ENCODE data around the gene ST7.

The ST7 gene

GRCh38 chr7:117111535-117111934 lies 158.2 kb downstream of the ST7 start:
- H3K27me3 ChIP-seq (ENCODE audit: insufficient read depth, insufficient read length) = no peaks in the 10 kb centered on the region
- no peaks in the 10 kb centered on the region for H3K4me1 ChIP-seq (ENCODE audit: insufficient read depth, insufficient read length)
- no peaks in the 10 kb centered on the region for H3K36me3 ChIP-seq (ENCODE audit: insufficient read depth, insufficient read length, low read length)
- H3K9ac ChIP-seq (ENCODE audit: insufficient read length, low read depth) = no peak overlapping the region
- no peak for DNase-seq (ENCODE audit: low read depth, low spot score)
- no peaks in the 10 kb centered on the region for H3K9me3 ChIP-seq (ENCODE audit: insufficient read depth, low read length)
- no peak overlapping the region for H3K4me3 ChIP-seq (ENCODE audit: insufficient read length, low read depth)
- TF ChIP-seq SUZ12 (IDR thresholded peaks at IDR 0.05; ENCODE audit: extremely low read depth, insufficient read depth, insufficient read length) (no peak), ZNF274 (IDR thresholded peaks at IDR 0.05; ENCODE audit: low read depth, low read length) (no peak), YY1 (IDR thresholded peaks at IDR 0.05; ENCODE audit: insufficient read depth, insufficient read length) (no peak)

DNA sequence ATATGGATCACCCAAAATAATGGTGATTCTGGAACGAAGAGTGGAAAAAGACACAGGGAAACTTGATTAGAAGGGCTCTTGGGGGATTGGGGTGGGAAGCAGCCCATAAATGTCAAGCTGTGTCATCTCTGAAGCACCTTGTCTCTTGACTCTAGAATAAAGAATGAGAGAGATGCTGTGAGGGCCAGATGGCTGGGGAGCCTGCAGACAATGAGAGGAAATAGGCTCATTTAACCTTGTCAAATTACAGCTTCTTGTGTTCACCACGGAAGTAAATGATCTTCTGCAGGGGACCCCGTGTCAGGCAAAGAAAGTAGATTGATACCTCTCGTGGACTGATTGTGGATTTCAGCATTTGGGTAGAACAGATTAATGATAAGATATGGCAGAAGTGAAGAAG lies 159.3 kb downstream of the ST7 start:
- Histone ChIP-seq H3K9me3 (ENCODE audit: insufficient read depth, low read length) (no peaks in the 10 kb centered on the region), H3K9ac (ENCODE audit: insufficient read length, low read depth) (no peak overlapping the region), H3K4me1 (ENCODE audit: insufficient read depth, insufficient read length) (no peaks in the 10 kb centered on the region), H3K4me3 (ENCODE audit: insufficient read length, low read depth) (no peak overlapping the region), H3K27me3 (ENCODE audit: insufficient read depth, insufficient read length) (no peaks in the 10 kb centered on the region), H3K36me3 (ENCODE audit: insufficient read depth, insufficient read length, low read length) (no peaks in the 10 kb centered on the region)
- no peak for DNase-seq (ENCODE audit: low read depth, low spot score)
- TF ChIP-seq SUZ12 (IDR thresholded peaks at IDR 0.05; ENCODE audit: extremely low read depth, insufficient read depth, insufficient read length) (no peak), YY1 (IDR thresholded peaks at IDR 0.05; ENCODE audit: insufficient read depth, insufficient read length) (no peak), ZNF274 (IDR thresholded peaks at IDR 0.05; ENCODE audit: low read depth, low read length) (no peak)

DNA sequence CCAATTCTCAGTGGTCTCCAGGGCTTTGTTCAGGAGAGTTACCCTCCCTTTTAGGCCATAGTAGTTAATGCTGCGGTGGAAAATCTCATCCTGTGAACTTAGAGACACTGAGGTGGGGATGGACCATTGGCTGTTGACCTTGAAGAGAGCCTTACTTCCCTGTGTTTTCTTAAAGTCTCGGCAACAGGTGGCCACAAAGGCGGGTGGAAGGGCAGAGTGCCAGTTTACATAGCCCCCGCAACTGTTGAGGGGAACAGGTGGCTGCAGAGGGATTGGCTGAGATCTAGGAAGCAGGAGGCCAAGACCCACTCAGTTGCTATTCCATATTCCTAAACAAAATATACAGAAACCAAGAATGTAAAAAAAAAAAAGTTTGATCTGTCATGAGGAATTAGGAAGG lies 160.6 kb downstream of the ST7 start:
- no peaks in the 10 kb centered on the region for H3K4me1 ChIP-seq (ENCODE audit: insufficient read depth, insufficient read length)
- H3K9ac ChIP-seq (ENCODE audit: insufficient read length, low read depth) = no peak overlapping the region
- no peak for TF ChIP-seq YY1 (IDR thresholded peaks at IDR 0.05; ENCODE audit: insufficient read depth, insufficient read length)
- TF ChIP-seq ZNF274 (IDR thresholded peaks at IDR 0.05; ENCODE audit: low read depth, low read length) = no peak
- no peak for TF ChIP-seq SUZ12 (IDR thresholded peaks at IDR 0.05; ENCODE audit: extremely low read depth, insufficient read depth, insufficient read length)
- H3K4me3 ChIP-seq (ENCODE audit: insufficient read length, low read depth) = no peak overlapping the region
- H3K36me3 ChIP-seq (ENCODE audit: insufficient read depth, insufficient read length, low read length) = no peaks in the 10 kb centered on the region
- H3K27me3 ChIP-seq (ENCODE audit: insufficient read depth, insufficient read length) = no peaks in the 10 kb centered on the region
- no peaks in the 10 kb centered on the region for H3K9me3 ChIP-seq (ENCODE audit: insufficient read depth, low read length)
- DNase-seq (ENCODE audit: low read depth, low spot score) = no peak

GRCh38 chr7:117114272-117114671 lies 161.0 kb downstream of the ST7 start:
- Histone ChIP-seq H3K9ac (ENCODE audit: insufficient read length, low read depth) (no peak overlapping the region), H3K4me3 (ENCODE audit: insufficient read length, low read depth) (no peak overlapping the region), H3K27me3 (ENCODE audit: insufficient read depth, insufficient read length) (no peaks in the 10 kb centered on the region), H3K4me1 (ENCODE audit: insufficient read depth, insufficient read length) (no peaks in the 10 kb centered on the region), H3K36me3 (ENCODE audit: insufficient read depth, insufficient read length, low read length) (no peaks in the 10 kb centered on the region), H3K9me3 (ENCODE audit: insufficient read depth, low read length) (no peaks in the 10 kb centered on the region)
- TF ChIP-seq SUZ12 (IDR thresholded peaks at IDR 0.05; ENCODE audit: extremely low read depth, insufficient read depth, insufficient read length) (no peak), YY1 (IDR thresholded peaks at IDR 0.05; ENCODE audit: insufficient read depth, insufficient read length) (no peak), ZNF274 (IDR thresholded peaks at IDR 0.05; ENCODE audit: low read depth, low read length) (no peak)
- DNase-seq (ENCODE audit: low read depth, low spot score) = no peak

GRCh38 chr7:117116211-117116610 lies 162.9 kb downstream of the ST7 start:
- Histone ChIP-seq H3K4me3 (ENCODE audit: insufficient read length, low read depth) (no peak overlapping the region), H3K27me3 (ENCODE audit: insufficient read depth, insufficient read length) (no peaks in the 10 kb centered on the region), H3K9ac (ENCODE audit: insufficient read length, low read depth) (no peak overlapping the region), H3K9me3 (ENCODE audit: insufficient read depth, low read length) (no peaks in the 10 kb centered on the region), H3K4me1 (ENCODE audit: insufficient read depth, insufficient read length) (no peaks in the 10 kb centered on the region), H3K36me3 (ENCODE audit: insufficient read depth, insufficient read length, low read length) (peaks cover 4% of the 10 kb centered on the region)
- no peak for DNase-seq (ENCODE audit: low read depth, low spot score)
- TF ChIP-seq ZNF274 (IDR thresholded peaks at IDR 0.05; ENCODE audit: low read depth, low read length) (no peak), SUZ12 (IDR thresholded peaks at IDR 0.05; ENCODE audit: extremely low read depth, insufficient read depth, insufficient read length) (no peak), YY1 (IDR thresholded peaks at IDR 0.05; ENCODE audit: insufficient read depth, insufficient read length) (no peak)

GRCh38 chr7:117117172-117117571 lies 163.9 kb downstream of the ST7 start:
- Histone ChIP-seq H3K4me3 (ENCODE audit: insufficient read length, low read depth) (no peak overlapping the region), H3K36me3 (ENCODE audit: insufficient read depth, insufficient read length, low read length) (peaks cover 5% of the 10 kb centered on the region), H3K9me3 (ENCODE audit: insufficient read depth, low read length) (no peaks in the 10 kb centered on the region), H3K27me3 (ENCODE audit: insufficient read depth, insufficient read length) (no peaks in the 10 kb centered on the region), H3K4me1 (ENCODE audit: insufficient read depth, insufficient read length) (no peaks in the 10 kb centered on the region), H3K9ac (ENCODE audit: insufficient read length, low read depth) (no peak overlapping the region)
- no peak for TF ChIP-seq SUZ12 (IDR thresholded peaks at IDR 0.05; ENCODE audit: extremely low read depth, insufficient read depth, insufficient read length)
- no peak for TF ChIP-seq YY1 (IDR thresholded peaks at IDR 0.05; ENCODE audit: insufficient read depth, insufficient read length)
- no peak for TF ChIP-seq ZNF274 (IDR thresholded peaks at IDR 0.05; ENCODE audit: low read depth, low read length)
- DNase-seq (ENCODE audit: low read depth, low spot score) = no peak

DNA sequence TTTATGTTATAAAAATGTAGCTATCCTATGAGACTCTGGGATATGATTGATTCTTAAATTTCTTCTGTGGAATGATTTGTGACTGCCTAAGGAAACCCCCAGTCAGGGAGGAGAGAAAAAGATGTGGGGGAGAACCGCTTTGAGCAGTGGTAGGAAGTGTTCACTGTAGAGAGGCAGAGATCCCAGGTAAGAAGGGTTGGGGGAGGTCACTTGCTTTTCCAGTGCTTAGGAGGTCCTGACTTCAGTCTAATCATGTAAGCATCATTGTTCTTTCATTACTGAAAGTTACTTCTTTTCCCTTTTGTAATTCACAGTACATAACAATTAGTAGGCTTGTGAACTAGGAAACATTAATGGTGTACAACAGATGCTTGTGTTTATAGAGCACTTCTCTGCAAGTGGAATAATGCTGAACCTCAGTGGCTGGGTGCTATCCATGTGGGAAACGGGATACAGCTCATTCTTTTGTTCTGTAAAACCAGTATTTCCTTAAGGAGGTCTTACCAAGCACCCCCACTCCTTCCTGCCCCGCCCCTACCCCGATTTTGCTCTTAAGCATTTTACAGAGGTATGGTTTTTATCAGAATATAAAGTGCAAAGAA lies 165.4 kb downstream of the ST7 start:
- Histone ChIP-seq H3K9ac (ENCODE audit: insufficient read length, low read depth) (no peak overlapping the region), H3K9me3 (ENCODE audit: insufficient read depth, low read length) (no peaks in the 10 kb centered on the region), H3K4me3 (ENCODE audit: insufficient read length, low read depth) (no peak overlapping the region), H3K27me3 (ENCODE audit: insufficient read depth, insufficient read length) (no peaks in the 10 kb centered on the region), H3K36me3 (ENCODE audit: insufficient read depth, insufficient read length, low read length) (peaks cover 5% of the 10 kb centered on the region), H3K4me1 (ENCODE audit: insufficient read depth, insufficient read length) (no peaks in the 10 kb centered on the region)
- no peak for DNase-seq (ENCODE audit: low read depth, low spot score)
- no peak for TF ChIP-seq ZNF274 (IDR thresholded peaks at IDR 0.05; ENCODE audit: low read depth, low read length)
- TF ChIP-seq YY1 (IDR thresholded peaks at IDR 0.05; ENCODE audit: insufficient read depth, insufficient read length) = no peak
- no peak for TF ChIP-seq SUZ12 (IDR thresholded peaks at IDR 0.05; ENCODE audit: extremely low read depth, insufficient read depth, insufficient read length)
